GM21423 (cell line): Measurements from ENCODE around the gene PRPF4.
A peak's percentile ranks its signal among the peaks of the same experiment; 100 is the strongest.
"Not testable (repeated sequence)": the region's sequence is repeated elsewhere in the genome, so short reads cannot be mapped to it uniquely, and the experiment has no call there.

Experiments
- ATAC-seq: cut with Tn5 transposase; IDR thresholded peaks from one replicate; pipeline ENCODE4 v1.9.1; 2021; ENCODE audit warnings: mild to moderate bottlenecking, moderate library complexity; ENCODE audit not compliant: unreplicated experiment

Gene PRPF4

DNA sequence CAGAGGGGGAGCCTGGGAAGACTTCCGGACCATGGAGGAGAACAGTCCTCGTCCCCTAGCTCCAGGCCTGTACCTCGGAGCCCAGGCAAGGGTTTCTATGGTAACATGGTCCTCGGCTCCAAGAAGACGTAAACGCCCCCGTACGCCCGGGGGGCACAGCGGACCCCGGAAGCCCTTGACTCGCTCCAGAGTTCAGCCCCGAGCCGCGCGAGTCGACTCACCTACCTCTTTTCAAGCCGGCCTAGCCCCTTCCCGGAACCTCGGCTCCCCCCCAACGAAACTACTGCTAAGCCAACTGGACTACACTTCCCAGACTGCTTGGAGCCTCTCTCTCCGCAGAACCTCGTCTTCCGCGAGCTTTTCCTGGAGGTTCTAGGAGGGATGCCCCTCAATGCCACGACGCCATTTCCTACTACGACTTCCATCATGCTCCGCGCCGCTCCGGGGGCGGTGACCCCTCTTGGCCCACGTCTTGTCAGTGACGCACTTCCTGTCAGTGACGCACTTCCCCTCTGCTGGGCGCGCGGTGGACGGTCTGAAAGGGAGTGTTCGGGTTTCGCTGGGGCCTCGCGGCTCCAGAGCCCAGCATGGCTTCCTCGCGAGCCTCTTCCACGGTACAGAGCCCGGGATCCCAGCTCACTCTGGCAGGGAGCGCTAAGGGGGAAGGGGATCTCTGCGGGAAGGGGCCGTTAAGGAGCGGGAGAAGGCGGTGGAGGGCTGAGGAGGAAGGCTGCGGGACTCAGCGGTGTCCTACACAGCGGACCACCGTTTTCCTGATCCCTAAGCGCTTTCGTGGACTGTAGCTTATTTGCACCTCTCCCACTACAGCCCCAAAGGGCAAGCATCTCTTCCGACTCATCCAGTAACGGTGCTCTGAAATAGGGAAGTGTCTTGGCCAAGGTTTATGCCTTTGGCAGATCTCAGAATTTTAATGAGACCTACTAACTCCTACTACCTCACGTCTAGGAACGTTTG is at the start of gene PRPF4, which contains the start of gene CDC26:
Gene PRPF4 (plus strand): TSS at position 502 of the 975 bp plus-strand sequence. CDS start 86 bp downstream, at position 588.
Gene CDC26 (minus strand): TSS at position 416 of the 975 bp plus-strand sequence. CDS start 3,065 bp downstream, outside the sequence.
- ATAC-seq: peak; percentile 97

DNA sequence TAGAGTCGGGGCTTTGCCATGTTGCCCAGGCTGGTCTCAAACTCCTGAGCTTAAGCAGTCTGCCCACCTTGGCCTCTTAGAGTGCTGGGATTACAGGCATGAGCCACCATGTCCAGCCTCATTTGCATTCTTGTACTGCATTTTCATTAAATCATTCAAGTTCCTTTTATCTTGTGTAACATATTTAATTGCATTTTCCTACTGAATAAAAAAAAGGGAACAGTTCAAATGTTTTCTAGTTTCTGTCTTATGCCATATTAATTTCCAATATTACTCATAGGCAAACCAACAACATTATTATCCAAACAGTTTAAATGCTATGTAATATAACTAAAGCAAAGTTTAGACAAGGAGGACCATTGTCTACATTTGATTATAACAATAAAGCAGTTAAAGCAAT is 48.0 kb upstream of the PRPF4 start:
- ATAC-seq: no peak

DNA sequence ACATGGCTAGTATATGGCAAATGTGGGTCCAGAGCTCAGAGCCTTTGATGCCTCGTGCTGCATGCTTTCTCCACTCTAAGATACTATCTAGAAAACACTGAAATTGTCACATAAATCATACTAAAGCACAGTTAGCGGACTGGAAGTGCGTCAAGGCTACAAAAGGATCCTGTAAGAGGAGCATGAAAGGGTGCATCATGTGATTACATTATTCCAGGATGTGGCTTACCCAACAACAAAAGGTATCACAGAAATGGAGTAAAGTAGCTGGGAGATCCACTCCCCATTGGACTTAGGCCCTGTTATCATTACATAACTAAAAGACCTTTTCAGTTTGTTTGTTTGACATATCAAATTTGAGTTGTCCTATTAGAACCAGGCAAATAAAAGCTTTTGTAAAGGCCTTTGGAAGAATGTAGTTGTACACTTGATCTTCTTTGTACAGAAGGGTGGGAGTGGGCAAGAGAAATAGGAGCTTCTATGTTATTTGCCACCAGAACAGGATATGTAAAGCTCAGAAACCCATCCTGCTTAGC is 47.3 kb upstream of the PRPF4 start:
- no peak for ATAC-seq

DNA sequence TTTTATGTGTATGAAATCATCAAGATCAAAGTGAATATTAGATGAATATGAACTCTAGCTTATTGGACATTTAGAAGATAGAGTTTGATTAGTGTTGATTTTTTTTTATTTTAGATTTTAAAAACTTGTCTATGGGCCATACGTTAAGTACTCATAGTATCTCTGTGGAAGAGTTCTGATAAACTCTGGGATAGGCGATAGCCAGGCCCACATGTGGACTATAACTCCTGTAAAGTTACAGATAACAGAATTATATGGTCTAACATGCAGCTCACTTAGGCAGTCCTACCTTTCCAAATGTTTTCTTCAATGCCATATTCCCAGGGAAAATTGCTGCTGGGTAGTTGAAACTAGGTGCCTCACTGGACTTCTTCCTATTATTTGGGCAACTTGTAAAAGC is 43.8 kb upstream of the PRPF4 start:
- ATAC-seq: no peak

GRCh38 chr9:113235701-113236255 is 39.7 kb upstream of the PRPF4 start:
- ATAC-seq: not testable (repeated sequence)

DNA sequence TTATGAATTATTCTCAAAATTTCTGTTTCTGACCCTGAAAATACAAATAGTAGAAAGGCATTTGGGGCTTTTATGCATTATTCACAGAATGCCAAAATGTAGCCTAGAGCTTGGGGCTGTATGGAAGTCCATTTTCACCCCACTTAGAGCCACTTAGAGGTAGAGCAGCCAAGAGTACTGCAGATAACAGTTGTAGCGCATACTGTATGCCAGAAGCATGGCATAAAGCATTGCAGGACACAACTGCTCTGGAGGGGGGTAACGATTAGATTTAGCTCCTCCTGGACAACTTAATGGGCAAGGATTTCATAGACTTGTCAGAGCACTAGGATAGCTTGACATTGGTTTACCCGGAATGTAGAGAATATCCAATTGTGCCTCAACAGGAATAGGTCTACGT is 38.4 kb upstream of the PRPF4 start:
- no peak for ATAC-seq

DNA sequence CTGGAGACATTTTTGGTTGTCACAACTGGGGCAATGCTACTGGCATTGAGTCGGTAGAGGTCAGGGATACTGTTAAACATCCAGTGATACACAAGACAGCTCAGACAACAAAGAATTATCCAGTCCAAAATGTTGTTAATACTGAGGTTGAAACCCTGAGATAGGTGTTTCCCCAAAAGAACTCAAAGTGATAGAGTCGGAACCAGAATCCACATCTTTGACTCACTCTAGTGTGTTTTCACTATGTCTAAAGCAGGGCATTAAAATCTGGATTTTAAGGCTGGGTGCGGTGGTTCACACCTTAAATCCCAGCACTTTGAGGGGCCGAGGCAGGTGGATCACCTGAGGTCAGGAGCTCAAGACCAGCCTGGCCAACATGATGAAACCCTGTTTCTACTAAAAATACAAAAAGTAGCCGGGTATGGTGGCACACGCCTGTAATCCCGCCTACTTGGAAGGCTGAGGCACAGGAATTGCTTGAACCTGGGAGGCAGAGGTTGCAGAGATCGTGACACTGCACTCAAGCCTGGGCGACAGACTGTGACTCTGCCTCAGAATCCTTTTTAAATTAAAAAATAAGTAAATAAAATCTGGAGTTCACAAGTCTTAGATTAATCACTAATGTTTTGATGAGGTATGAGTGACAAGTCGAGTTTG is 37.1 kb upstream of the PRPF4 start:
- no peak for ATAC-seq

GRCh38 chr9:113238859-113239232 is 36.6 kb upstream of the PRPF4 start:
- ATAC-seq: no peak

DNA sequence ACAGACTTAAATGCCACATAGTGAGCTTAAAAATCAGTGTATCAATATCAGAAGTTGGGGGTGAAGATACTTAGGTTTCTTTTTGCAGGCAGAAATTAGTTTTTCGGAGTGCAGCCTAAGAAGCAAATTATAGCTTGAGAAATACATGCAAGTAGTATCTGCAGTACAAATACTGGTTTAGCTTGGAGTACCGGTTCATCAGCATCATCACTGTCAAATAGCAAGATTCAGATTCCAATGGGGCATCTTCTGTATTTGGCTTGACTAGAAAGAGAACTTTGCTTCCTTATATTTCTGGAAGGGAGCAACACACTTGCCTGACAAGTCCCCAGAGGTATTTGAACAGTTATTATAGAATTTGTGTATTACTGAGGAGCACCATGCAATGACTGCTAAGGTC is 34.3 kb upstream of the PRPF4 start:
- no peak for ATAC-seq

GRCh38 chr9:113244556-113244955 is 30.9 kb upstream of the PRPF4 start:
- no peak for ATAC-seq

DNA sequence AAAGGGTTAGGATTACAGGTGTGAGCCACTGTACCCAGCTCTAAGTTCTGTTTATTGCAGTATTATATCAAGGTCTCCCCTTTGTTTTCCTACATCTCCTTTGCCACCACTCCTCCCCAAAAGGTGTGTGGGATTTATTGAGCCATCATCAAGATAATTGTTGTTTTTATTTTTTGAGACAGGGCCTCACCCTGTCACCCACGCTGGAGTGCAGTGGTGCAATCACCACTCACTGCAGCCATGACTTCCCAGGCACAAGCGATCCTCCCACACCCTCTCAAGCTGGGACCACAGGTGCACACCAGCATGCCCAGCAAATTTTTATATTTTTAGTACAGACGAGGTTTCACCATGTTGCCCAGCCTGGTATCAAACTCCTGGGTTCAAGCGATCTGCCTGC is 29.6 kb upstream of the PRPF4 start:
- no peak for ATAC-seq

DNA sequence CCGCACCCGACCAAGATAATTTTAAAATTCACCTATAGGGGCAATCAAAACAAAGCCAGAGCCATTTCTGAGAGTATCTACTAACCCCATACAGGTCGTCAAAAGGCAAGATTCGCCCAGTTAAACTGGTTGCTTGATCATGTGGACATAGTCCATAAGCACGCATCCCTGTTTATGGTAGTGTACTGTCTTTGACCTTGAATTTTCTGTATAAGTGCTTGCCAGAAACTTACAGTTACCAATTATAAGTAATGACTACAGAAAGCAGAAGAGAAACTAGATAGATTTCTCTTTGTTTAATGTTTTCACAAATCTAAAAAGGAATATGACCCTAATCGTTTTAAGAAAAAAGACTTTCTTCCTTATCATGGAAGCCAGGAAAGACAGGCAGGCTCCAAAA is 28.5 kb upstream of the PRPF4 start:
- ATAC-seq: no peak

DNA sequence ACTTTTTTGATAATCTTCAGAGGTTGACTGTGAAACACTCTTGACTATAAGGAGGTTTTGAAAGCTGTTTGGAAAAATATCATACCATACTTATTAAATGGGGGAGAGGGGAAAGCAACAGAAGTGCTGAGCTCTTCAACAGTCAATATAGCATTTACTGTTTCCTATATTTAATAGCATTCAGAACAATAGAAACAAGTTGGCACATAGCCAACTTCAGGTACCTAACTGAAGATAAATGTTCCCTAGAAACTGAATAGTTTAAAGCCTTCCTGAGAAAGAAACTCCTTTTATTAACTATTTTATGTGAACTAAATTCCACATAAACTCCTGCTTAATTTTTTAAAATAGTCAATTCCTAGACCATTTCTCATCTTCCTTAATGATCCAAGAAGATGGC is 27.8 kb upstream of the PRPF4 start:
- ATAC-seq: no peak

GRCh38 chr9:113249661-113250060 is 25.8 kb upstream of the PRPF4 start:
- ATAC-seq: not testable (repeated sequence)

DNA sequence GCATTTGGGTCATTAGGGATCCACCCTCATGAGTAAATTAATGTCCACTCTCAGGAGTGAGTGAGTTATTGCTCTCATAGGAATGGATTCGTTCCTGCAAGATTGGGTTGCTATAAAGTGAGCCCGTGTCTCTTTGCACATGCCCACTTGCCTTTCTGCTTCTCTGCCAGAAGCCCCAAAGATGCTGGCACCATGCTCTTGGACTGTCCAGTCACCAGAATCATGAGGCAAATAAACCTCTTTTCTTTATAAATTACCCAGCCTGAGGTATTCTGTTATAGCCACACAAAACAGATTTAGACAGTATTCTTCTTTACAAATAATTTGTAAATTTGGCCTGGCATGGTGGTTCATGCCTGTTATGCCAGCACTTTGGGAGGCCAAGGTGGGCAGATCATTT is 24.7 kb upstream of the PRPF4 start:
- no peak for ATAC-seq

DNA sequence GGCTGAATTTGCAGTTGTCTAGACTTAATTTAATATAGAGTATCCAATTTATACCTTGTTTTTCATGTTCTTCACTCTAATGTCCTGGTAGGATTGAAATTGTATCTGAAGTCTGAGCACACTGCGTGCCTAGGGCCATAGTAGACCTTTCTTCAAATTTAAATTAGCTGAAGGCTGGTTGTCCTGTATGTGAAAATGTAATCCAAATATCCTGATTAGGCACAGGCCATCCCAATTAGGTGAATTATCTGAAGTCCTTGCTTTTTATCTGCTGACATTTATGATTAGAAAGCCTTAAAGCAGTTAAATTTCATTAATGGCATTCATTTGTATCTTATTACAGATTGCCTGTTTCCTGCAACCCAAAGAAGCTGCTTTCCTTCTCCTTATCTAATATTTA is 20.5 kb upstream of the PRPF4 start:
- ATAC-seq: no peak

DNA sequence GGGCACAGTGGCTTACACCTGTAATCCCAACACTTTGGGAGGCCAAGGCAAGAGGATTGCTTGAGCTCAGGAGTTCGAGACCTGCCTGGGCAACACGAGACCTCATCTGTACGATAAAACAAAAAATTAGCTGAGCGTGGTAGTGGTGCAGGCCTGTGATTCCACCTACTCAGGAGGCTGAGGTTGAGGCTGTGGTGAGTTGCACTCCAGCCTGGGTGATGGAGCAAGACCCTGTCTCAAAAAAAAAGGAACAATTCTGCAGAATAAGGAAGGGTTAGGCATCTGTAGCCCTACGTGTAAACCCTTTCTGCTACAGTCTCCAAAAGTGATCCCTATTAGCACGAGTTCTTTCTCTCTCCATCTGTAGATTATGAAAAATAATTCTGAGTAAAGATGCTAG is 20.0 kb upstream of the PRPF4 start:
- ATAC-seq: no peak

DNA sequence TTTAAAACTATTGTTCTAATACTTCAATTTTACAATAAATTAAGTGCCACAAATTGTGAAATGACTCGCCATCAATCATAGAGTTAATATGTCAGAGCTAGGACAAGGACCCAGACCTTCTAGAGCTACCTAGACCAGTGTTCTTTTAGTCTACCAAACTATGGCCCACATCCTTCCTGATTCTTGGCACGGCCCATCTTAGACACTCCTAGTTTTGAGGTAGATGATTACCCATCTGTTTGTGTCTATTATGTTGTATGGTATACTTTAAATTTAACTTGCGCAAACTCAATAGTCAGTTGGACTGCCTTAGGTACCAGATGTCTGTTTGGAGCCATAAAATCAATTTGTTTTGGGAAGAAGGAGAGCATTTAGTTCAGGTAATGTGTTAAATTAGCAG is 17.6 kb upstream of the PRPF4 start:
- ATAC-seq: no peak

DNA sequence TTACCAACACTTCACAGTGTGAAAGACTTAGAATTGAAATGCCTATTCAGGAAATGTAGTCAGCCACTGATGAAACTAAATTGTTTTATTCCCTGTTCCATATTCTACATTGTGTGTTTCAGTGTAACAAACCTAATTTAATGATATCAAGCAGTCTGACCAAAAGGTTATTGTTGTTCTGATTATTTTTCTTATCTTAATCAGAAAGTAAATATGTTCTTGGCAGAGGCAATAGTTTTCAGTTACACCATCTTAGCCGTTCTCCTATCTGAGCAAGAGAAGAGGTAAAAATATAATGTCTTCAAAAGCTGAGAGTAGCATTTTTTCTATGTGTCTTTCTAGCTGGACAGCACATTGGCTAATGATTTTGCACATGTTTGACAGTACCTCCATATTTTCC is 17.2 kb upstream of the PRPF4 start:
- ATAC-seq: no peak

GRCh38 chr9:113261917-113262671 is 13.4 kb upstream of the PRPF4 start:
- ATAC-seq: no peak

DNA sequence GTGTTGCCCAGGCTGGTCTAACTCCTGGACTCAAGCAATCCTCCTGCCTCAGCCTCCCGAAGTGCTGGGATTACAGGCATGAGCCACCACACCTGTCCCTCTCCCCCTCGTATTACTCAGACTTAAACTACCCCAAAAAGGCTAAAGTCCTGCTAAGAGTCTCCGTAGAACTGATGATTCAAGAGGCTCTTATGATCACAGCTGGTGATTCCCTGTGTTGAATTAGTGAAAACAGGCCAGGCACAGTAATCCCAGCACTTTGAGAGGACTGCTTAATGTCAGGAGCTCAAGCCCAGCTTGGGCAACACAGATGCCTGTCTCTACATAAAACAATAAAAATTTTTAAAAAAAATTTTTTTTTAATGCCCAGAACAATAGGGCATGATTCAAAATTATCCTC is 9.3 kb upstream of the PRPF4 start:
- ATAC-seq: no peak
